HAP-1 (cell line): Measurements from ENCODE around the gene ST14.

Source experiments
- DNase-seq, 2 experiments: peaks; one replicate each; pipeline ENCODE4 v3.0.0-alpha.2; 2016 to 2020; ENCODE audit warnings: low spot score in 2 of 2
- H3K27me3 ChIP-seq: fragments of 250-450 bp; sonication (Bioruptor Pico); 2 replicates; pipeline ENCODE4 v1.5.1; 2020; ENCODE audit warnings: low read depth, mild to moderate bottlenecking, moderate library complexity
- H3K36me3 ChIP-seq: fragments of 250-450 bp; sonication (Bioruptor Pico); replicated peaks from 2 replicates; pipeline ENCODE4 v1.5.1; 2020; ENCODE audit warnings: mild to moderate bottlenecking
- H3K4me1 ChIP-seq: fragments of 250-450 bp; sonication (Bioruptor Pico); 2 replicates; pipeline ENCODE4 v1.5.1; 2020; ENCODE audit warnings: mild to moderate bottlenecking
- H3K4me3 ChIP-seq: fragments of 250-450 bp; sonication (Bioruptor Pico); 2 replicates; pipeline ENCODE4 v1.5.1; 2020; ENCODE audit warnings: mild to moderate bottlenecking, moderate library complexity
- H3K9me3 ChIP-seq: fragments of 250-450 bp; sonication (Bioruptor Pico); 2 replicates; pipeline ENCODE4 v1.5.1; 2020; ENCODE audit warnings: mild to moderate bottlenecking, moderate library complexity
- in situ Hi-C: fragments of 300-500 bp; cut with MboI; formaldehyde crosslinking; loops from 3 replicates; pipeline ENCODE4 v1.14.3; 2020; ENCODE audit warnings: low sequenced_read_pairs, inconsistent platforms, mixed read lengths

ST14 gene

DNA sequence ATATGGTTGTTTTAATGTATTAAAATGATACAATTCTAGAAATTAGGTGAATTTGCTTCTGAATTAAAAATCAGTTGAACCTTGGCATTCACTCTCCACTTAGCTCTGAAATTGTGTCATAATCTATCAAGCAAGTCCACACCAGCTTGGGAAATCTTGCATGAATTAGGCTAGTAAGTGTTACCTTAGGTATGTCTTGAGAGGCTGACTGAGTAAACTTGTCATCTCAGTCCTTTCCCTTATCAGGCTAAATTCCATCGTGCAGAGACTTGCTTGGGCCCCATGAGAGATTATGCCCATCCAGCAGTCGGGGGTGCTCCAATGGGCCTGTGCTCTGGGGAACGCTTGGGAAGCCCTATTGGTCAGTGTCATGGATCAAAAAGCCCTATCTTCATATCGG, 33.9 kb upstream of the ST14 start:
- Histone ChIP-seq H3K4me3 (no peak overlapping the region), H3K9me3 (no peaks in the 10 kb centered on the region), H3K4me1 (no peaks in the 10 kb centered on the region), H3K27me3 (no peaks in the 10 kb centered on the region), H3K36me3 (peaks cover 91% of the 10 kb centered on the region)
- in situ Hi-C loops, result no loop called here
- no peak for DNase-seq

DNA sequence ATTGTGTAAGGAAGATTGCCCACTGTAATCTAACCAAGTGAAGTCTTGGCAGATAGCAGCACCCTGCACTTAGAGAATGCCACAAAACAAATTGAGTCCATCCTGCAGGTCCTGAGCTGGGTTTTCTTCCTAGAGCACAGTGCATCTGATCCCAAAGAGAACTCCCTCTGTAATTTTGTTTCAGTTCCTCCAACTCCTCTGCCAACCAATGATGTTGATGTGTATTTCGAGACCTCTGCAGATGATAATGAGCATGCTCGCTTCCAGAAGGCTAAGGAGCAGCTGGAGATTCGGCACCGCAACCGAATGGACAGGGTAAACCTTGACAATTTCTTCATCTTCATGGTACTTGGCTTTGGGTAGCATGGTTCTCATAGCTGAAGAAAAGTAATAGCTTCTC, 33.1 kb upstream of the ST14 start:
- Histone ChIP-seq H3K4me3 (no peak overlapping the region), H3K9me3 (no peaks in the 10 kb centered on the region), H3K27me3 (no peaks in the 10 kb centered on the region), H3K36me3 (peaks cover 94% of the 10 kb centered on the region), H3K4me1 (no peaks in the 10 kb centered on the region)
- DNase-seq, result no peak
- in situ Hi-C loops, result no loop called here

DNA sequence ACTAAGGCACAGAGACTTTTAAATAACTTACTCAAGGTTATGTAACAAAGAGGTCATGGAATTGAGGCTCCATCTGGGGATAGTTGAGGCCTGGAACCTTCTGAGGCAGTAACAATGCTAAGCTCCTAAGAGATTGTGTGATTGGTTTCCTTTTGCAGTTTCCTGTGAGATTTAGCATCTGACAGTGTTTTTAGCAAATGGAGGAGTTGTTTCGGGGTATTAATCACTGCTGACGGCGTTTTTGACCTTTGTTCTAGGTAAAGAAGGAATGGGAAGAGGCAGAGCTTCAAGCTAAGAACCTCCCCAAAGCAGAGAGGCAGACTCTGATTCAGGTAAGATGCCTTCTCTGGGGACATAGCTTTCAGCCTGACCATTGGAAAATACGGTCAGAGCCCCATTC, 32.1 kb upstream of the ST14 start:
- in situ Hi-C loops, result no loop called here
- H3K27me3 ChIP-seq, result no peaks in the 10 kb centered on the region
- no peaks in the 10 kb centered on the region for H3K9me3 ChIP-seq
- no peaks in the 10 kb centered on the region for H3K4me1 ChIP-seq
- no peak for DNase-seq
- peaks cover 96% of the 10 kb centered on the region for H3K36me3 ChIP-seq
- no peak overlapping the region for H3K4me3 ChIP-seq

DNA sequence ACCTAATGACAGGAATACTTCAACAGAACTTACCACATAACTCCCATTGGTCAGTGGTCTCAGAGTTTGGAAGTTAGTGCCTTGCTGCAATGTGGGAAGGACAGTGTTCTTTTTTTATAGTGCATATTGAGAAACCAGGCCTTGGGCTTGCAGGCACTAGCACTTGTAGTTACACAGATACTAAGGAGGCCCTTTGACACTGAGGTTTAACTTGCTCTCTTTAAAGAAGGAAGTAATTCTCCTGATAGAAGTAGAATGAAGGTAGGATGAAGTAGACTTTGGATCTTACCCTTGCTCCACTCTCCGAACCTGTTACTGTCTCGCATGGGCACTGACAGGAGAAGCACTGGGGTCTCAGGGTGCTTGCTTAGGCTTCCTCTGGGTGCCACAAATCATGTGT, 31.0 kb upstream of the ST14 start:
- in situ Hi-C loops, result no loop called here
- DNase-seq, result no peak
- Histone ChIP-seq H3K27me3 (no peaks in the 10 kb centered on the region), H3K4me3 (no peak overlapping the region), H3K9me3 (no peaks in the 10 kb centered on the region), H3K36me3 (peaks cover 96% of the 10 kb centered on the region), H3K4me1 (no peaks in the 10 kb centered on the region)

DNA sequence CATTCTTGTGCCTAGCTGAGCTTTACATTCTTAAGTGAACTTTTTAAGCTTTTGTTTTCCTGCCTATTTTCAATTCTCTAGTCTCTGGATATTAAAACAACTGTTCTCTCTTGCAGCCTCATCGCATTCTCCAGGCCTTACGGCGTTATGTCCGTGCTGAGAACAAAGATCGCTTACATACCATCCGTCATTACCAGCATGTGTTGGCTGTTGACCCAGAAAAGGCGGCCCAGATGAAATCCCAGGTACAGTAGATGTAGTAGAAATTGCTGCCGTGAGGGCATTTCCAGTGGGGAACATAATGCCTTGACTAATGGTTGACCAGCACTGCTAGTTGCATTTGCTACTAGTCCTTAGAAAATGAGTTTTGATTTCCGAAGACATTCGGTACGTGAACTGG, 29.7 kb upstream of the ST14 start:
- in situ Hi-C loops, result loop anchor here (5.0 kb wide), 1 partner anchor 203 kb away; no protein-coding TSS in a partner anchor
- DNase-seq, result no peak
- H3K4me3 ChIP-seq, result no peak overlapping the region

GRCh38 chr11:130131961-130132850, 27.4 kb upstream of the ST14 start:
- Histone ChIP-seq H3K27me3 (no peaks in the 10 kb centered on the region), H3K4me3 (no peak overlapping the region), H3K4me1 (no peaks in the 10 kb centered on the region), H3K9me3 (no peaks in the 10 kb centered on the region), H3K36me3 (peaks cover 81% of the 10 kb centered on the region)
- in situ Hi-C loops, result loop anchor here (5.0 kb wide), 1 partner anchor 205 kb away; no protein-coding TSS in a partner anchor
- DNase-seq, result peak; percentile 53 to 62

More for the DNA sequence above, 29.7 kb upstream of the ST14 start:
- Histone ChIP-seq H3K27me3 (no peaks in the 10 kb centered on the region), H3K36me3 (peaks cover 95% of the 10 kb centered on the region), H3K4me1 (no peaks in the 10 kb centered on the region), H3K9me3 (no peaks in the 10 kb centered on the region)

- DNase-seq, result no peak
- peaks cover 73% of the 10 kb centered on the region for H3K36me3 ChIP-seq
- H3K4me1 ChIP-seq, result no peaks in the 10 kb centered on the region
- in situ Hi-C loops, result loop anchor here (5.0 kb wide), 1 partner anchor 206 kb away; no protein-coding TSS in a partner anchor
- no peaks in the 10 kb centered on the region for H3K27me3 ChIP-seq
- no peak overlapping the region for H3K4me3 ChIP-seq
- no peaks in the 10 kb centered on the region for H3K9me3 ChIP-seq
Measured at GRCh38 chr11:130133716-130134115, 25.9 kb upstream of the ST14 start.

DNA sequence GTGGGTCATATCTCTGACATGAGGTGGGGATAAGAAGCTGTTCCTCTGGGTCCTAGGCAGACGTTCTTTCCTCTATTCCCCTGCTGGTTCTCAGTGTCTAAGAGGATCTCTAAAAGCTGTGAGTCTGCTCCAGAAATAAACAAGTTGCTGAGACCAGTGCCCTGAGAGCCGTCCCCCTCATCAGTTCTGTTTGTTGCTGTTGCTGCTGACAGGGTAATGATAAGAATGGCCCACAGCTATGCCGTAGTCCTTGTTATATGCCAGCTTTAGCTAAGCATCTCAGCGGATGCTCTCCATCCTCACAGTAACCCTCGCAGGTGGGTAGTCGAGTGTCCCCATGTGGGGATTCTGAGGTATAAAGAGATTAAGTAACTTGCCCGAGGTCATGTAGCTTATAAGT, 23.5 kb upstream of the ST14 start:
- Histone ChIP-seq H3K36me3 (peaks cover 57% of the 10 kb centered on the region), H3K9me3 (no peaks in the 10 kb centered on the region), H3K4me1 (no peaks in the 10 kb centered on the region), H3K4me3 (no peak overlapping the region), H3K27me3 (no peaks in the 10 kb centered on the region)
- in situ Hi-C loops, result no loop called here
- no peak for DNase-seq

- Histone ChIP-seq H3K4me1 (no peaks in the 10 kb centered on the region), H3K36me3 (peaks cover 53% of the 10 kb centered on the region), H3K4me3 (no peak overlapping the region), H3K27me3 (no peaks in the 10 kb centered on the region), H3K9me3 (no peaks in the 10 kb centered on the region)
- DNase-seq, result no peak
- in situ Hi-C loops, result no loop called here
Measured at GRCh38 chr11:130137999-130138398, 21.6 kb upstream of the ST14 start.

- no peaks in the 10 kb centered on the region for H3K4me1 ChIP-seq
- peaks cover 54% of the 10 kb centered on the region for H3K36me3 ChIP-seq
- DNase-seq, result no peak
- no peaks in the 10 kb centered on the region for H3K27me3 ChIP-seq
- no peaks in the 10 kb centered on the region for H3K9me3 ChIP-seq
- no peak overlapping the region for H3K4me3 ChIP-seq
- in situ Hi-C loops, result no loop called here
Measured at GRCh38 chr11:130139401-130139800, 20.2 kb upstream of the ST14 start.

DNA sequence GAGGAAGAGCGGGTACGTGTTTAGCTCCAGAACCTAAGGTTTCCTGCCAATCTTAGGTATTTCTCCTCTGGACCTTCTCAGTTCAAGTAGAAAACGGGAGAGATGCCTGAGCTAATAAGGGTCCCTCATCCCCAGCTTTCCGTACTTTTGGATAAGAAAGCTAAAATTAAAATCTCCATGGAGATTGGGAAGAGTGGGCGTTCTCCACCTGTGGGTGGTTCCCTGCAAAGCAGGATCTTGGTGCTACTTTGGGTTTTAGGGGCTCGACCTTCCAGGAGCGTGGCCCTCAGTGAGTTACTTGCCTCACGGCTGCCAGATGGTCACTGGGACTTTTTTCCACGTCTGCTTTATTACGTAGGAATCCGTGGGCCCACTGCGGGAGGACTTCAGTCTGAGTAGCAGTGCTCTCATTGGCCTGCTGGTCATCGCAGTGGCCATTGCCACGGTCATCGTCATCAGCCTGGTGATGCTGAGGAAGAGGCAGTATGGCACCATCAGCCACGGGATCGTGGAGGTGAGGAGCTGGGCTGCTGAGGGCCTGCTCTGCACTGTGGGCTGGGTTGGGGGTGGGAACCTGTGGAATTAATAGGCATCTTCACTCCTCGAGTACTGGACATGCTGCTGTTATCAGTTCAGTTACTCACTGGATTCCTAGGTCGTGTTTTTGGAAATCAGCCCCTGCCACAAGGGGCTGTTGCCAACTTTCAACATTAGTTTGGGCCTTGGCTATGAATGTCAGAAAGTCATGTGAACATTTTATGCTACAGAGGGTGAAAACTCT, 17.8 kb upstream of the ST14 start:
- Histone ChIP-seq H3K9me3 (no peaks in the 10 kb centered on the region), H3K27me3 (no peaks in the 10 kb centered on the region), H3K36me3 (peaks cover 55% of the 10 kb centered on the region), H3K4me1 (no peaks in the 10 kb centered on the region), H3K4me3 (no peak overlapping the region)
- no peak for DNase-seq
- in situ Hi-C loops, result no loop called here

- no peak overlapping the region for H3K4me3 ChIP-seq
- peaks cover 39% of the 10 kb centered on the region for H3K36me3 ChIP-seq
- no peaks in the 10 kb centered on the region for H3K9me3 ChIP-seq
- H3K4me1 ChIP-seq, result no peaks in the 10 kb centered on the region
- H3K27me3 ChIP-seq, result no peaks in the 10 kb centered on the region
- in situ Hi-C loops, result no loop called here
- DNase-seq, result no peak
Measured at GRCh38 chr11:130144141-130144540, 15.4 kb upstream of the ST14 start.

GRCh38 chr11:130144861-130145281, 14.7 kb upstream of the ST14 start:
- H3K9me3 ChIP-seq, result no peaks in the 10 kb centered on the region
- no peaks in the 10 kb centered on the region for H3K27me3 ChIP-seq
- H3K4me3 ChIP-seq, result no peak overlapping the region
- H3K4me1 ChIP-seq, result no peaks in the 10 kb centered on the region
- no peak for DNase-seq
- in situ Hi-C loops, result no loop called here
- peaks cover 35% of the 10 kb centered on the region for H3K36me3 ChIP-seq

GRCh38 chr11:130145311-130145812, 14.2 kb upstream of the ST14 start:
- no peak for DNase-seq
- Histone ChIP-seq H3K4me3 (no peak overlapping the region), H3K9me3 (no peaks in the 10 kb centered on the region), H3K36me3 (peaks cover 35% of the 10 kb centered on the region), H3K4me1 (no peaks in the 10 kb centered on the region), H3K27me3 (no peaks in the 10 kb centered on the region)
- in situ Hi-C loops, result no loop called here
